ENCODE results near the gene ZNF287.
A peak's percentile ranks its signal among the peaks of the same experiment; 100 is the strongest.

The ZNF287 gene

GRCh38 chr17:16584273-16584995 lies 15.4 kb upstream of the ZNF287 start:
- H3K4me3 ChIP-seq (ENCODE audit: low read depth, low read length) = peak overlapping the region; percentile 44
- peak; percentile 82 for TF ChIP-seq CTCF (IDR thresholded peaks at IDR 0.05; ENCODE audit: low read depth, low read length)

GRCh38 chr17:16583781-16584180 lies 14.8 kb upstream of the ZNF287 start:
- H3K4me3 ChIP-seq (ENCODE audit: low read depth, low read length) = no peak overlapping the region
- TF ChIP-seq CTCF (IDR thresholded peaks at IDR 0.05; ENCODE audit: low read depth, low read length) = no peak

GRCh38 chr17:16573466-16573865 lies 4.5 kb upstream of the ZNF287 start:
- TF ChIP-seq CTCF (IDR thresholded peaks at IDR 0.05; ENCODE audit: low read depth, low read length) = no peak
- no peak overlapping the region for H3K4me3 ChIP-seq (ENCODE audit: low read depth, low read length)

- TF ChIP-seq CTCF (IDR thresholded peaks at IDR 0.05; ENCODE audit: low read depth, low read length) = no peak
- peak overlapping the region; percentile 86 for H3K4me3 ChIP-seq (ENCODE audit: low read depth, low read length)
These were observed 331 bp upstream of the ZNF287 start for GRCh38 chr17:16569358-16569712.

GRCh38 chr17:16552637-16553045 lies 16.4 kb downstream of the ZNF287 start:
- H3K4me3 ChIP-seq (ENCODE audit: low read depth, low read length) = no peak overlapping the region
- TF ChIP-seq CTCF (IDR thresholded peaks at IDR 0.05; ENCODE audit: low read depth, low read length) = no peak

GRCh38 chr17:16551878-16552636 lies 16.9 kb downstream of the ZNF287 start:
- H3K4me3 ChIP-seq (ENCODE audit: low read depth, low read length) = no peak overlapping the region
- TF ChIP-seq CTCF (IDR thresholded peaks at IDR 0.05; ENCODE audit: low read depth, low read length) = no peak

- TF ChIP-seq CTCF (IDR thresholded peaks at IDR 0.05; ENCODE audit: low read depth, low read length) = no peak
- H3K4me3 ChIP-seq (ENCODE audit: low read depth, low read length) = no peak overlapping the region
These were observed 31.9 kb downstream of the ZNF287 start for GRCh38 chr17:16537130-16537458.

Data from WI38 (cell line).